RPMI7951 (cell line): Measurements from ENCODE around the gene PPM1N. TPM values are rescaled to one million over a fixed set of nuclear protein-coding genes. Genes with fewer than 3 reads are reported as not detected.
"Not testable (repeated sequence)": the region's sequence is repeated elsewhere in the genome, so short reads cannot be mapped to it uniquely, and the experiment has no call there.

Experiments
- DNase-seq: peaks from one replicate; pipeline ENCODE4 v3.0.0-alpha.2; 2012; ENCODE audit warnings: low read depth
- total RNA-seq: library from RNA; depleted of rRNA; stranded (reverse); fragments of >200 nt; shearing (Covaris generic); gene quantifications from 2 replicates; pipeline ENCODE4 v1.2.3, GENCODE V29; 2014

Gene PPM1N
- total RNA-seq, 1 experiment from 2014 or later: 1.8 TPM

GRCh38 chr19:45508417-45508860, 10.2 kb downstream of the PPM1N start:
- peak; percentile 35 for DNase-seq

- peak; percentile 87 for DNase-seq
Observed at GRCh38 chr19:45508861-45509691, 10.8 kb downstream of the PPM1N start.

- no peak for DNase-seq
Observed at GRCh38 chr19:45509692-45510015, 11.4 kb downstream of the PPM1N start.

- DNase-seq: not testable (repeated sequence)
Observed at GRCh38 chr19:45510352-45510751, 12.1 kb downstream of the PPM1N start.

GRCh38 chr19:45511074-45511473, 12.8 kb downstream of the PPM1N start:
- no peak for DNase-seq

- no peak for DNase-seq
Observed at GRCh38 chr19:45512881-45513483, 14.7 kb downstream of the PPM1N start.

- DNase-seq: no peak
Observed at GRCh38 chr19:45514376-45515051, 16.3 kb downstream of the PPM1N start.

GRCh38 chr19:45515081-45515624, 16.9 kb downstream of the PPM1N start:
- DNase-seq: no peak

GRCh38 chr19:45515807-45516401, 17.7 kb downstream of the PPM1N start:
- DNase-seq: no peak

GRCh38 chr19:45517238-45517637, 19.0 kb downstream of the PPM1N start:
- no peak for DNase-seq

- no peak for DNase-seq
Observed at GRCh38 chr19:45517641-45518468, 19.6 kb downstream of the PPM1N start.

GRCh38 chr19:45518469-45518826, 20.2 kb downstream of the PPM1N start:
- no peak for DNase-seq

GRCh38 chr19:45522010-45522941, 24.0 kb downstream of the PPM1N start:
- DNase-seq: no peak

- DNase-seq: peak; percentile 86
Observed at GRCh38 chr19:45523642-45524256, 25.5 kb downstream of the PPM1N start.

- DNase-seq: no peak
Observed at GRCh38 chr19:45524575-45525129, 26.4 kb downstream of the PPM1N start.

GRCh38 chr19:45526143-45526542, 27.9 kb downstream of the PPM1N start:
- DNase-seq: peak; percentile 81

- DNase-seq: no peak
Observed at GRCh38 chr19:45526971-45527370, 28.7 kb downstream of the PPM1N start.

- no peak for DNase-seq
Observed at GRCh38 chr19:45527731-45528130, 29.5 kb downstream of the PPM1N start.

GRCh38 chr19:45528149-45528743, 30.0 kb downstream of the PPM1N start:
- peak; percentile 32 for DNase-seq
